Omental fat pad (tissue), 4 donors: ENCODE data around the gene MXD3. TPM values are rescaled to one million over a fixed set of nuclear protein-coding genes. Genes with fewer than 3 reads are reported as not detected.

ENCODE experiments used
- ATAC-seq: fragments of 150-250 bp; one replicate; pipeline ENCODE4 v1.9.1; 2016; ENCODE audit warnings: mild to moderate bottlenecking, moderate library complexity; ENCODE audit not compliant: low FRiP score
- DNase-seq: peaks from one replicate; pipeline ENCODE4 v3.0.0-alpha.2; 2019; ENCODE audit warnings: low spot score
- CTCF ChIP-seq, 3 donors: fragments of 450-650 bp; IDR thresholded peaks; one replicate each; pipeline ENCODE4 v1.5.1; 2016 to 2017; ENCODE audit warnings: antibody characterized with exemption in 3 of 3, mild to moderate bottlenecking in 3 of 3, moderate library complexity in 2 of 3
- total RNA-seq, 4 donors: library from RNA; depleted of rRNA; stranded (reverse); fragments of >200 nt; gene quantifications; one replicate each; pipeline ENCODE4 v1.1.0, GENCODE V29; 2016

MXD3 gene
- total RNA-seq, 4 donors from 2014 or later = 3.5 to 26.8 (median 4.8) TPM

DNA sequence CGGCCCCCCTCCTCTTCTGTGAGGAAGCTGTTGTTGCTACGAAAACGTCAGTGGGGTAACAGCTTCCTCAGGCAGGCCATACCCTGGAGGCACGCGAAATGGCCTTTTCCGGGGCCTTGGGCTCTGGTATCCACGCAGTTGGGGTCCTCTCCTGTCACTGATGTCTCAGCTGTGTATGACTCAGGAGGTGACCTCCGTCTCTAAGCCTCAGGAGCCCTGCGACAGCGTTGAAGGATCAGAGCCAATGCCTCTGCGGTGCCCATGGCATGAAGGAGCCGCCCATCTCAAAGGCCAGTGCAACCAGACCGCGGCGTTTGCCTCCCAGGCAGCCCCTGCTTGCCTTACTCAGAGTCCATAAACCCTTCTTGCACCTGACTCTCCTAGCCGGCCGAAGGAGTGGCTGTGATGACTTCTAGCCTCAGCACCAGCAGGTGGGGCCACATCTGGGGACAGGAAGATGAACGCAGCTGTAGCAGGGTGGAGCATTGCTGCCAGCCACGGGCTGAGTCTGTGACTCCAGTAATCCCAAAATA lies 1.0 kb upstream of the MXD3 start:
- ATAC-seq (no peak), DNase-seq (no peak)
- TF ChIP-seq CTCF (IDR thresholded peaks at IDR 0.05) = no peak

GRCh38 chr5:177311392-177311722 lies 341 bp downstream of the MXD3 start:
- ATAC-seq (peak; percentile 0), DNase-seq (no peak)
- no peak for TF ChIP-seq CTCF (IDR thresholded peaks at IDR 0.05)

DNA sequence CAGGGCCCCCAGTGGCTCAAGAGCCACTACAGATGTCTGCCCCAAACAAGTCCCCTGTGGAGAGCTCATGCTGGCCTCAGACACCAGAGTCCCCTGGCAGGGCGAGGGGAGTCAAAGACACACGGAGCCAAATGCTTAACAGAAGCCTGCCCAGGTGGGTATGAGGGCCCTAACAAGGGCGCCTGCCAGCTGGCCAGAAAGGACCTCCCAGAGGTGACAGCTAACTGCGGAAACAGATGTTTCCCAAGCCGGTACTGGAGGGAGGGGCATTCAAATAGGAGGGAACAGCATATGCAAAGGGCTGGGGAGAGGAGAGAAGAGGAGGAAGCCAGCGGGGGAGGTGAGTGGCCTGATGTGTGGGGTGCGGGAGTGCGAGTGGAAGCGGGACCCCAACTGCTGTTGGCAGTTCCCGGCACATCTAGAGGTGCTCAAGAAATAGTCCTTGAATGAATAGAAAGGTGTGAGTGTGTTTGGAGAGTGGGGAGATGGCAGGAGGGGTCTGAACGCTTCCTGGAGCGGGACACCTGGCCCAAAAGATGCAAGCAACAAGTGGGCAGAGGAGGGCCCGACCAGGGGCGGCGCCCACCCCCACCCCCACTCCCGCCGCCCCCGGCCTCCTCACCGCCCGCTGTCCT lies 824 bp downstream of the MXD3 start:
- no peak for TF ChIP-seq CTCF (IDR thresholded peaks at IDR 0.05)
- ATAC-seq (no peak), DNase-seq (no peak)

DNA sequence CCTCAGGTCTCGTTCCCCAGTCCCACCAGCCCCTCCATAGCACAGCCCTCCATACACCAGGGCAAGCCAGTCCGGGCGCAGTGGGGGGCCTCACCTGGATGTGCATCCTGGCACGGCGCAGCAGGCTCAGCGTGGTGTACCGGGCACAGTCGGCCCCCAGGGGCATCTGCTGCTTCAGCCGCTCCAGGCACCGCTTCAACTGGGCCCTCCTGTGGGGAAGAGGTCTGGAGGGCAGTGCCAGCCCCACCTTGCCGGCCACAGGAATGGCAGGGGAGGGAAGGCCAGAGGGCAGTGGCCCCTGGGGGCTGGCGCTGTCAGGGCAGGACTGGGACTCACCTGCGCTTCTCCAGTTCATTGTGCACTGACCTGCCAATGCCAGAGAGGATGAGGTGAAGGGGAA lies 1.4 kb downstream of the MXD3 start:
- ATAC-seq (no peak), DNase-seq (no peak)
- TF ChIP-seq CTCF (IDR thresholded peaks at IDR 0.05) = no peak

DNA sequence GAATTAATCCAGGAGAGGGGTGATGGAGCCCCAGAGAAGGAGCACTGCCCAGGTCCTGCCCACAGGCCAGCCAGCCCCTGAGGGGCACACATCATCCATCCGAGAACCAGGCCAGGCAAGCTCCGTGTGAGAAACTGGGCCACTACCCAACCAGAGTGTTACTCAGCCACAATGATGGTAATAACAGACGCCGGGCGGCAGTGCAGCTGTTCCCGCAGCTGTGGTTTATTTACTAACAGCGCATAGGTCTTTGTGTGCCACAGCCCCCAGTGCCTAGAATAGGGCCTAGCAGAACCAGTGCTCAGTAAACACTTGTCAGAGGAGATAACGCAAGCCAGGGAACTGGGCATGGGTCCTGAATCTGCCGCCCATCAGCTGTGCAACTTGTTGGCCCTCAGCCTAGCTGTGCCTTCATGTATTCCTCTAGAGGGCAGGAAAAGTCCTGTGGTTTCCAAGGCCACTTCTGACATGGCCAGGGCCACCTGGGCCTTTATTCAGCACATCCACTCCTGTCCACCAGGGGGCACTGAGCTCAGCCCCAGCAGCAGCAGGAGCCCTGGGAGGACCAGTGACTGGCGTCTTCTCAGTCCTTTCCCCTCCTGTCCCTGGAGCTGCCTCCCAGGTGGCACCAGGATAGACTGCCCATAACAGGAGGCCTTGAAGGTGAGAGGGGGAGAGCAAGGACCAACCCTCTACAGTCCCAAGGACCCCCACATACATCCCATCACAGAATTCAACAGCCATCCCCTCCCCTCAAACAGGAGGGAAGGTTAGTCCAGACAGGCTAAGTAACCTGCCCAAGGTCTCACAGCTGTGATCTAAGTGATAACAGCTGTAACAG lies 2.1 kb downstream of the MXD3 start:
- ATAC-seq (no peak), DNase-seq (no peak)
- peak in 1 of 3 donors; percentile 15 for TF ChIP-seq CTCF (IDR thresholded peaks at IDR 0.05)

- TF ChIP-seq CTCF (IDR thresholded peaks at IDR 0.05) = no peak
- no peak for ATAC-seq
- DNase-seq = no peak
Observed at GRCh38 chr5:177308740-177309139, 3.0 kb downstream of the MXD3 start.
